ENCODE results near the gene TSPAN19. TPM values are rescaled to one million over a fixed set of nuclear protein-coding genes. Genes with fewer than 3 reads are reported as not detected.

TSPAN19 gene
- total RNA-seq, result not detected

- Histone ChIP-seq H3K4me3 (peak within 1 kb of the TSS; percentile 51 to 61 (median 58)), H3K27ac (no peak within 1 kb of the TSS), H3K27me3 (no peaks in the 10 kb centered on the region), H3K4me1 (peaks cover 0 to 4% of the 10 kb centered on the region in 2 donors), H3K36me3 (no peaks in the 10 kb centered on the region), H3K9me3 (no peaks in the 10 kb centered on the region)
- ATAC-seq (peak; percentile 87 to 91), DNase-seq (peak; percentile 28 to 36)
- intact Hi-C loops (cut with DNase I; ENCODE audit: low total_unique reads) (no loop called here), in situ Hi-C loops (cut with MboI; ENCODE audit: low sequenced_read_pairs in 4 of 4) (loop anchor here in 1 of 4 donors (25.0 kb wide), 1 partner anchor 174 kb away; no protein-coding TSS in a partner anchor)
- no peak for TF ChIP-seq POLR2A (IDR thresholded peaks at IDR 0.05)
- TF ChIP-seq CTCF (IDR thresholded peaks at IDR 0.05 in 4 of 5, conservative IDR thresholded peaks at IDR 0.05 in 1 of 5), result no peak
Observed at GRCh38 chr12:85036234-85036707, at the start of gene TSPAN19, which contains the start of gene LRRIQ1. Gene TSPAN19 (minus strand): TSS chr12:85036277. CDS start chr12:85029946, 6,331 bp downstream. Gene LRRIQ1 (plus strand): TSS chr12:85036351. CDS start chr12:85038177, 1,826 bp downstream.

GRCh38 chr12:85085066-85085465, 49.0 kb upstream of the TSPAN19 start:
- no peaks in the 10 kb centered on the region for H3K4me1 ChIP-seq
- no peaks in the 10 kb centered on the region for H3K9me3 ChIP-seq
- in situ Hi-C loops (cut with MboI; ENCODE audit: low sequenced_read_pairs in 4 of 4) (no loop called here), intact Hi-C loops (cut with DNase I; ENCODE audit: low total_unique reads) (no loop called here)
- no peak overlapping the region for H3K4me3 ChIP-seq
- no peak overlapping the region for H3K27ac ChIP-seq
- ATAC-seq, result no peak
- no peaks in the 10 kb centered on the region for H3K36me3 ChIP-seq
- H3K27me3 ChIP-seq, result no peaks in the 10 kb centered on the region
- TF ChIP-seq CTCF (IDR thresholded peaks at IDR 0.05 in 4 of 5, conservative IDR thresholded peaks at IDR 0.05 in 1 of 5), result no peak
- no peak for TF ChIP-seq POLR2A (IDR thresholded peaks at IDR 0.05)
- no peak for DNase-seq

DNA sequence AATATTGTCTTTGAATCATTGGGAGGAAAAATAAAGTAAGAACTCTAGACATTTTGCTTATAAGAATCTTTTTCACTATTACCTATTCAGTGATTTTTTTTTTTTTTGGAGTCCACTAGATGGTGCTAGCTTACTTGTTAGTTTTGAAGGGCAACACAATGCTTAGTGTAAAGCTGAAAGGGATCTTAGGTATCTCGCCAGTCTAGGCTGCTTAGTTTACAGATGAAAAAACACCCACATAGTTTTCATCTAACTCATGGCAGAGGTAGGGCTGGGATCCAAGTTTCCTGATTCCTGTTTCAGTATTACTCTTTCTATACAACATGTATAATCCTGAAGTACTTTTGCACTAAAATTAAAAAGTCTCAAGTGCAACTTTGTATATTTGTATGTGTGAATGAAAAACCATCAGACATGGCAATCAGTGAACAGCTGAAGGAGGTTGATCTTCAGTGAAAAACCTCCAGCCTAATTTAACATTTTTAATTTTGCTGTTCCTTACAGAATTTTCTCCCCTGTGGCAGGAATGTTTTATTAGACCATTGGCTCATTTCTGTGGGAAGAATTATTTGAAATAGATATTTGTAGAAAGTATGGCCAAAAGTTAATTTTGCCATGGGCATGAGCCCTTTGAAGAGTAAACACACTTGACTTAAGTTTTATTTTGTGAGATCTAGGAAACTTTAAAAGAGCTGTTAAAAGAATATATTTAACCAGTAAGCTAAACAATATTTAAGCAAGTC, 40.8 kb upstream of the TSPAN19 start:
- TF ChIP-seq POLR2A (IDR thresholded peaks at IDR 0.05) (no peak), CTCF (IDR thresholded peaks at IDR 0.05 in 4 of 5, conservative IDR thresholded peaks at IDR 0.05 in 1 of 5) (peak in 1 of 5 experiments; percentile 12)

GRCh38 chr12:85072826-85073225, 36.7 kb upstream of the TSPAN19 start:
- Histone ChIP-seq H3K9me3 (no peaks in the 10 kb centered on the region), H3K27me3 (no peaks in the 10 kb centered on the region), H3K4me3 (no peak overlapping the region), H3K36me3 (no peaks in the 10 kb centered on the region), H3K27ac (no peak overlapping the region), H3K4me1 (no peaks in the 10 kb centered on the region)
- in situ Hi-C loops (cut with MboI; ENCODE audit: low sequenced_read_pairs in 4 of 4) (no loop called here), intact Hi-C loops (cut with DNase I; ENCODE audit: low total_unique reads) (no loop called here)
- TF ChIP-seq CTCF (IDR thresholded peaks at IDR 0.05 in 4 of 5, conservative IDR thresholded peaks at IDR 0.05 in 1 of 5) (no peak), POLR2A (IDR thresholded peaks at IDR 0.05) (no peak)
- DNase-seq (no peak), ATAC-seq (no peak)

More for the DNA sequence above, 40.8 kb upstream of the TSPAN19 start:
- in situ Hi-C loops (cut with MboI; ENCODE audit: low sequenced_read_pairs in 4 of 4) (no loop called here), intact Hi-C loops (cut with DNase I; ENCODE audit: low total_unique reads) (no loop called here)
- DNase-seq (no peak), ATAC-seq (no peak)
- no peaks in the 10 kb centered on the region for H3K4me1 ChIP-seq
- no peaks in the 10 kb centered on the region for H3K27me3 ChIP-seq
- H3K36me3 ChIP-seq, result no peaks in the 10 kb centered on the region
- no peak overlapping the region for H3K27ac ChIP-seq
- H3K4me3 ChIP-seq, result no peak overlapping the region
- H3K9me3 ChIP-seq, result no peaks in the 10 kb centered on the region
